Measurements from ENCODE around the gene PRSS48.

Gene PRSS48

GRCh38 chr4:151340751-151341385, 63.9 kb downstream of the PRSS48 start:
- DNase-seq (ENCODE audit: low read depth) = no peak
- no peak overlapping the region for H3K4me3 ChIP-seq (ENCODE audit: low read depth, low read length)

All from skeletal muscle cell (primary cell).